Tibial nerve (tissue), 4 donors: Measurements from ENCODE around the gene BTAF1.

Experiments used
- EP300 ChIP-seq, 2 donors: sonication (generic); formaldehyde crosslinking; IDR thresholded peaks; one replicate each; pipeline ENCODE4 v1.6.1; 2017; ENCODE audit warnings: antibody characterized with exemption in 2 of 2, mild to moderate bottlenecking in 1 of 2
- POLR2A ChIP-seq, 2 donors: fragments of 450-650 bp; IDR thresholded peaks; one replicate each; pipeline ENCODE4 v1.6.1; 2017; ENCODE audit warnings: antibody characterized with exemption in 2 of 2, mild to moderate bottlenecking in 2 of 2, moderate library complexity in 2 of 2
- TF ChIP-seq, protein P1 (sequence below), 5 experiments: fragments of 200-600 bp in 3 of 5; fragments of 450-650 bp in 2 of 5; sonication (generic) in 3 of 5; IDR thresholded peaks; one replicate each; pipeline ENCODE4 v1.5.1; 2016 to 2019; ENCODE audit warnings: antibody characterized with exemption in 5 of 5, mild to moderate bottlenecking in 3 of 5, moderate library complexity in 2 of 5

- TF ChIP-seq EP300 (IDR thresholded peaks at IDR 0.05), result no peak
- TF ChIP-seq, protein P1, sequence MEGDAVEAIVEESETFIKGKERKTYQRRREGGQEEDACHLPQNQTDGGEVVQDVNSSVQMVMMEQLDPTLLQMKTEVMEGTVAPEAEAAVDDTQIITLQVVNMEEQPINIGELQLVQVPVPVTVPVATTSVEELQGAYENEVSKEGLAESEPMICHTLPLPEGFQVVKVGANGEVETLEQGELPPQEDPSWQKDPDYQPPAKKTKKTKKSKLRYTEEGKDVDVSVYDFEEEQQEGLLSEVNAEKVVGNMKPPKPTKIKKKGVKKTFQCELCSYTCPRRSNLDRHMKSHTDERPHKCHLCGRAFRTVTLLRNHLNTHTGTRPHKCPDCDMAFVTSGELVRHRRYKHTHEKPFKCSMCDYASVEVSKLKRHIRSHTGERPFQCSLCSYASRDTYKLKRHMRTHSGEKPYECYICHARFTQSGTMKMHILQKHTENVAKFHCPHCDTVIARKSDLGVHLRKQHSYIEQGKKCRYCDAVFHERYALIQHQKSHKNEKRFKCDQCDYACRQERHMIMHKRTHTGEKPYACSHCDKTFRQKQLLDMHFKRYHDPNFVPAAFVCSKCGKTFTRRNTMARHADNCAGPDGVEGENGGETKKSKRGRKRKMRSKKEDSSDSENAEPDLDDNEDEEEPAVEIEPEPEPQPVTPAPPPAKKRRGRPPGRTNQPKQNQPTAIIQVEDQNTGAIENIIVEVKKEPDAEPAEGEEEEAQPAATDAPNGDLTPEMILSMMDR (IDR thresholded peaks at IDR 0.05), result no peak
- no peak for TF ChIP-seq POLR2A (IDR thresholded peaks at IDR 0.05)
These were observed 51.9 kb downstream of the BTAF1 start for GRCh38 chr10:91975438-91975837.
